IMR-90 (cell line): Measurements from ENCODE around the gene CES3. TPM values are rescaled to one million over a fixed set of nuclear protein-coding genes. Genes with fewer than 3 reads are reported as not detected.

ENCODE experiments used
- ATAC-seq: fragments of 200-7000 bp; cut with Tn5 transposase; 2 replicates; pipeline ENCODE4 v1.9.1; 2020; ENCODE audit warnings: low read depth, mild to moderate bottlenecking, moderate library complexity
- BruUV-seq: library from RNA; stranded (reverse); fragments of 400-500 nt; replicated peaks from 2 replicates; lab custom pipeline; 2021; lab: Mats Ljungman, UMichigan
- CTCF ChIA-PET: fragments of 300-600 bp; formaldehyde crosslinking; extraction: SDS; loops from one replicate; lab custom pipeline; 2021; ENCODE audit warnings: antibody characterized with exemption; lab: Yijun Ruan, JAX
- POLR2A ChIA-PET: fragments of 300-600 bp; sonication (Branson Sonifier 250); formaldehyde crosslinking; loops from one replicate; lab custom pipeline; 2022; ENCODE audit warnings: antibody characterized with exemption; ENCODE audit not compliant: unreplicated experiment; lab: Charles Lee
- DNase-seq: peaks from one replicate; pipeline ENCODE4 v3.0.0; 2013
- H2AFZ ChIP-seq: replicated peaks from 2 replicates; pipeline ENCODE3; 2013; ENCODE audit warnings: low read length, mild to moderate bottlenecking; ENCODE audit not compliant: poor library complexity
- H2AK5ac ChIP-seq: 2 replicates; pipeline ENCODE4 v1.6.1; 2013; ENCODE audit warnings: low read depth, low read length, inconsistent platforms
- H2AK9ac ChIP-seq: replicated peaks from 2 replicates; pipeline ENCODE3; 2013; ENCODE audit warnings: mild to moderate bottlenecking, low read depth, low read length, moderate library complexity; ENCODE audit not compliant: poor library complexity
- H2BK120ac ChIP-seq: 2 replicates; pipeline ENCODE4 v1.6.1; 2013; ENCODE audit warnings: low read depth, low read length, inconsistent platforms
- H2BK15ac ChIP-seq: 3 replicates; pipeline ENCODE4 v1.6.1; 2013; ENCODE audit warnings: low read depth, low read length, inconsistent platforms
- H2BK20ac ChIP-seq: 2 replicates; pipeline ENCODE4 v1.6.1; 2013; ENCODE audit warnings: low read depth, mild to moderate bottlenecking, inconsistent platforms, low read length, moderate library complexity
- H2BK5ac ChIP-seq: 2 replicates; pipeline ENCODE4 v1.6.1; 2013; ENCODE audit warnings: mild to moderate bottlenecking, low read depth, low read length, inconsistent platforms; ENCODE audit not compliant: poor library complexity, severe bottlenecking
- H3K14ac ChIP-seq: replicated peaks from 2 replicates; pipeline ENCODE4 v1.6.1; 2013; ENCODE audit warnings: low read depth, low read length, inconsistent platforms
- H3K18ac ChIP-seq: 2 replicates; pipeline ENCODE4 v1.6.1; 2013; ENCODE audit warnings: low read depth, low read length, control low read depth
- H3K23ac ChIP-seq: 2 replicates; pipeline ENCODE4 v1.6.1; 2013; ENCODE audit warnings: low read depth, low read length, inconsistent platforms
- H3K27ac ChIP-seq: 2 replicates; pipeline ENCODE4 v1.5.1; 2013; ENCODE audit warnings: mild to moderate bottlenecking, control low read depth, low read length; ENCODE audit not compliant: insufficient read depth
- H3K27me3 ChIP-seq: 2 replicates; pipeline ENCODE4 v1.6.1; 2013; ENCODE audit warnings: low read length; ENCODE audit not compliant: control insufficient read depth, insufficient read depth
- H3K36me3 ChIP-seq: 2 replicates; pipeline ENCODE4 v1.6.1; 2013; ENCODE audit warnings: low read length, mixed read lengths; ENCODE audit not compliant: control insufficient read depth, insufficient read depth
- H3K4ac ChIP-seq: 2 replicates; pipeline ENCODE4 v1.6.1; 2013; ENCODE audit warnings: low read depth, low read length, inconsistent platforms
- H3K4me1 ChIP-seq: 2 replicates; pipeline ENCODE4 v1.6.1; 2013; ENCODE audit warnings: low read length, mixed read lengths; ENCODE audit not compliant: control insufficient read depth, insufficient read depth
- H3K4me2 ChIP-seq: 2 replicates; pipeline ENCODE4 v1.6.1; 2013; ENCODE audit warnings: low read depth, mild to moderate bottlenecking, control low read depth, low read length, moderate library complexity
- H3K4me3 ChIP-seq: 2 replicates; pipeline ENCODE4 v1.5.1; 2013; ENCODE audit warnings: low read depth, mild to moderate bottlenecking, control low read depth, low read length, moderate library complexity; ENCODE audit not compliant: insufficient read depth
- H3K56ac ChIP-seq: 2 replicates; pipeline ENCODE4 v1.6.1; 2013; ENCODE audit warnings: low read length, inconsistent platforms; ENCODE audit not compliant: insufficient read depth; ENCODE audit errors: extremely low read depth
- H3K79me1 ChIP-seq, 2 experiments: 2 replicates each; pipeline ENCODE4 v1.6.1; 2013; ENCODE audit warnings: low read length in 2 of 2, inconsistent platforms in 1 of 2, low read depth in 1 of 2
- H3K9ac ChIP-seq: 2 replicates; pipeline ENCODE4 v1.6.1; 2013; ENCODE audit warnings: low read depth, low read length, control low read depth
- H3K9me1 ChIP-seq: 2 replicates; pipeline ENCODE4 v1.6.1; 2013; ENCODE audit warnings: low read length, inconsistent platforms; ENCODE audit not compliant: insufficient read depth
- H3K9me3 ChIP-seq: 2 replicates; pipeline ENCODE4 v1.6.1; 2013; ENCODE audit warnings: low read length; ENCODE audit not compliant: control insufficient read depth, insufficient read depth
- H4K20me1 ChIP-seq: 2 replicates; pipeline ENCODE4 v1.6.1; 2013; ENCODE audit warnings: low read length, inconsistent platforms; ENCODE audit not compliant: insufficient read depth
- H4K5ac ChIP-seq: 2 replicates; pipeline ENCODE4 v1.6.1; 2013; ENCODE audit warnings: mild to moderate bottlenecking, low read depth, low read length, control low read depth
- H4K8ac ChIP-seq, 2 experiments: 2 replicates each; pipeline ENCODE4 v1.6.1; 2013; ENCODE audit warnings: low read depth in 2 of 2, low read length in 2 of 2, control low read depth in 1 of 2, inconsistent platforms in 1 of 2
- H4K91ac ChIP-seq: 2 replicates; pipeline ENCODE4 v1.6.1; 2013; ENCODE audit warnings: low read depth, low read length, inconsistent platforms; ENCODE audit not compliant: insufficient read depth
- BHLHE40 ChIP-seq: fragments of 150-350 bp; IDR thresholded peaks from 2 replicates; pipeline ENCODE4 v1.6.1; 2016; ENCODE audit warnings: mild to moderate bottlenecking, low read depth, low read length
- CEBPB ChIP-seq: IDR thresholded peaks from 2 replicates; pipeline ENCODE4 v1.6.1; 2012; ENCODE audit warnings: low read depth, low read length, improper control_type of control experiment
- CHD1 ChIP-seq: IDR thresholded peaks from 2 replicates; pipeline ENCODE4 v1.6.1; 2012; ENCODE audit warnings: low read depth, low read length, improper control_type of control experiment
- CTCF ChIP-seq: conservative IDR thresholded peaks from 2 replicates; pipeline ENCODE4 v1.5.1; 2012; ENCODE audit warnings: mild to moderate bottlenecking, low read depth, low read length, improper control_type of control experiment
- ELK1 ChIP-seq: fragments of 150-350 bp; IDR thresholded peaks from 2 replicates; pipeline ENCODE4 v1.6.1; 2016; ENCODE audit warnings: low read depth, mild to moderate bottlenecking, low read length, moderate library complexity, borderline replicate concordance
- FOS ChIP-seq: fragments of 150-350 bp; IDR thresholded peaks from 2 replicates; pipeline ENCODE4 v1.6.1; 2016; ENCODE audit warnings: low read depth, low read length
- MAFK ChIP-seq: IDR thresholded peaks from 2 replicates; pipeline ENCODE4 v1.6.1; 2012; ENCODE audit warnings: low read depth, low read length, improper control_type of control experiment
- MAZ ChIP-seq: IDR thresholded peaks from 2 replicates; pipeline ENCODE4 v1.6.1; 2012; ENCODE audit warnings: low read depth, mild to moderate bottlenecking, low read length, improper control_type of control experiment, moderate library complexity, borderline replicate concordance
- MXI1 ChIP-seq: IDR thresholded peaks from 2 replicates; pipeline ENCODE4 v1.6.1; 2012; ENCODE audit warnings: low read depth, mild to moderate bottlenecking, low read length, moderate library complexity, borderline replicate concordance
- NFE2L2 ChIP-seq: fragments of 150-350 bp; IDR thresholded peaks from 2 replicates; pipeline ENCODE4 v1.6.1; 2016; ENCODE audit warnings: low read depth, mild to moderate bottlenecking, low read length
- POLR2A ChIP-seq: IDR thresholded peaks from 2 replicates; pipeline ENCODE4 v1.6.1; 2012; ENCODE audit warnings: mild to moderate bottlenecking, low read depth, low read length
- RAD21 ChIP-seq: IDR thresholded peaks from 2 replicates; pipeline ENCODE4 v1.6.1; 2012; ENCODE audit warnings: low read length, improper control_type of control experiment
- SMC3 ChIP-seq: fragments of 150-350 bp; IDR thresholded peaks from 2 replicates; pipeline ENCODE4 v1.6.1; 2016; ENCODE audit warnings: low read depth, mild to moderate bottlenecking, antibody characterized with exemption, low read length, moderate library complexity
- USF2 ChIP-seq: fragments of 150-350 bp; IDR thresholded peaks from 2 replicates; pipeline ENCODE4 v1.6.1; 2017; ENCODE audit warnings: mild to moderate bottlenecking, antibody characterized with exemption, low read length, low read depth
- WGBS, 2 experiments: methylation state at CpG; one replicate each; pipeline versions ENCODE4 v1.1.5 to v1.1.7; 2013; ENCODE audit warnings: missing lambda C conversion rate in 2 of 2; ENCODE audit not compliant: insufficient read length in 1 of 2; ENCODE audit errors: extremely low coverage in 2 of 2; 5-methylcytosine and 5-hydroxymethylcytosine counted together
- dilution Hi-C: fragments of 300-500 bp; cut with HindIII; formaldehyde crosslinking; loops from one replicate; pipeline ENCODE4 v1.14.3; 2018; ENCODE audit warnings: low sequenced_read_pairs; ENCODE audit not compliant: unreplicated experiment
- in situ Hi-C: fragments of 300-500 bp; cut with MboI; formaldehyde crosslinking; loops from 3 replicates; pipeline ENCODE4 v1.14.3; 2019; ENCODE audit warnings: low sequenced_read_pairs, inconsistent platforms, mixed read lengths
- intact Hi-C: fragments of 100-400 bp; cut with micrococcal nuclease; formaldehyde crosslinking; loops from 2 replicates; pipeline ENCODE4 v1.10.0; 2022
- polyA plus RNA-seq, 3 experiments: library from polyadenylated mRNA; depleted of rRNA; stranded (reverse); fragments of >200 nt; gene quantifications; 2 replicates each; pipeline ENCODE4 v1.2.3, GENCODE V29; 2012; ENCODE audit warnings: low replicate concordance in 1 of 3
- total RNA-seq: library from RNA; depleted of rRNA; stranded (reverse); fragments of >200 nt; gene quantifications from 2 replicates; pipeline ENCODE4 v1.2.3, GENCODE V29; 2012

The CES3 gene
- total and polyA plus RNA-seq, 2 of the 4 experiments (the other 2 are of a cell fraction): 0.03 TPM; not detected in 1

- no peak overlapping the region for H2BK5ac ChIP-seq
- intact Hi-C loops: no loop called here
- H3K56ac ChIP-seq: no peak overlapping the region
- peaks cover 41% of the 10 kb centered on the region for H3K27me3 ChIP-seq
- H3K9me3 ChIP-seq: no peaks in the 10 kb centered on the region
- H4K5ac ChIP-seq: no peak overlapping the region
- no peak overlapping the region for H3K23ac ChIP-seq
- no peak for TF ChIP-seq USF2
- no peak for TF ChIP-seq CEBPB
- no peak for TF ChIP-seq BHLHE40
- TF ChIP-seq FOS: no peak
- no peak for TF ChIP-seq SMC3
- TF ChIP-seq RAD21: no peak
- no peak for TF ChIP-seq NFE2L2
- TF ChIP-seq CHD1: no peak
- TF ChIP-seq MAFK: no peak
- TF ChIP-seq CTCF: no peak
- no peak for TF ChIP-seq POLR2A
- TF ChIP-seq MXI1: no peak
- no peak for TF ChIP-seq MAZ
- TF ChIP-seq ELK1: no peak
- ChIA-PET CTCF (interaction anchor here (0.6 kb wide), 1 partner anchor 522 kb away, joined by 3 read pairs; no protein-coding TSS in a partner anchor), POLR2A (no interaction called here)
- no peak overlapping the region for H4K91ac ChIP-seq
- peaks cover 3% of the 10 kb centered on the region; the same call in 1 of the 2 replicates for H3K9me1 ChIP-seq
- no peaks in the 10 kb centered on the region for H3K79me1 ChIP-seq
- H4K8ac ChIP-seq: no peak overlapping the region
- H3K36me3 ChIP-seq: no peaks in the 10 kb centered on the region
- H2AK5ac ChIP-seq: no peak overlapping the region
- DNase-seq (no peak), ATAC-seq (no peak)
- H2BK20ac ChIP-seq: no peak overlapping the region
- H2AFZ ChIP-seq: no peak overlapping the region
- 53% methylated on average over 3 of the region's 6 CpGs; no CpG with 5 or more reads in 1 of the 2 experiments for WGBS, 2 experiments
- no peak overlapping the region for H3K27ac ChIP-seq
- H3K4ac ChIP-seq: no peak overlapping the region
- no peak overlapping the region for H2BK15ac ChIP-seq
- H2BK120ac ChIP-seq: no peak overlapping the region
- no peaks in the 10 kb centered on the region for H3K4me1 ChIP-seq
- no peak overlapping the region for H3K4me2 ChIP-seq
- H4K20me1 ChIP-seq: no peaks in the 10 kb centered on the region
- no peak overlapping the region for H3K18ac ChIP-seq
- H3K4me3 ChIP-seq: no peak overlapping the region
- no TSS peak for BruUV-seq
- in situ Hi-C loops: loop anchor here (5.0 to 10.0 kb wide), 2 partner anchors 193 to 491 kb away; partner anchors contain the start of genes FBXL8 and TRADD
- H3K9ac ChIP-seq: no peak overlapping the region
- no peak overlapping the region for H3K14ac ChIP-seq
- H2AK9ac ChIP-seq: no peak overlapping the region
- dilution Hi-C loops: no loop called here
Measured at GRCh38 chr16:66964049-66964448, 3.0 kb downstream of the CES3 start.
